A549 treated with dexamethasone at 1 μM for 4 hours (cell line): Measurements from ENCODE around the gene SPDYE2. TPM values are rescaled to one million over a fixed set of nuclear protein-coding genes. Genes with fewer than 3 reads are reported as not detected.

Experiments used
- total RNA-seq: library from RNA; stranded (reverse); fragments of 200-300 nt; extraction: Qiagen RNA extraction; gene quantifications from 5 replicates; pipeline ENCODE4 v1.2.3, GENCODE V29; 2022

SPDYE2 gene
- total RNA-seq, result not detected in 5 replicates

GRCh38 chr7:102550808-102551422 is at the start of gene SPDYE2:
TSS of gene SPDYE2 (plus strand) at chr7:102551226. CDS start at chr7:102553256, 2,030 bp downstream.

GRCh38 chr7:102517550-102518147 is 33.4 kb upstream of the SPDYE2 start, which contains the start of gene RASA4B:
TSS of gene RASA4B (minus strand) at chr7:102517777. CDS start at chr7:102517710, 67 bp downstream.

GRCh38 chr7:102543596-102543995 is 7.4 kb upstream of the SPDYE2 start, which contains the start of gene UPK3BL2:
TSS of gene UPK3BL2 (minus strand) at chr7:102543696. CDS start at chr7:102543636, 60 bp downstream.

GRCh38 chr7:102572261-102573239 is 21.5 kb downstream of the SPDYE2 start, which contains the start of gene POLR2J3:
TSS of gene POLR2J3 (minus strand) at chr7:102572583. CDS start at chr7:102572521, 62 bp downstream.

Other genes starting within 250 kb of the SPDYE2 start
- not detected in 5 replicates for gene SPDYE6, start 194.8 kb upstream of the SPDYE2 start, total RNA-seq
- gene PRKRIP1, start 154.9 kb upstream of the SPDYE2 start, total RNA-seq, result 19.4 to 22.2 TPM (median 20.4 TPM) in 5 replicates
- 17.7 to 35.0 TPM (median 33.6 TPM) in 5 replicates for gene ORAI2, start 117.7 kb upstream of the SPDYE2 start, total RNA-seq
- 9.4 to 12.9 TPM (median 11.0 TPM) in 5 replicates for gene ALKBH4, start 86.4 kb upstream of the SPDYE2 start, total RNA-seq
- 21.6 to 30.9 TPM (median 28.4 TPM) in 5 replicates for gene LRWD1, start 86.2 kb upstream of the SPDYE2 start, total RNA-seq
- gene POLR2J, start 72.3 kb upstream of the SPDYE2 start, total RNA-seq, result 104 to 123 TPM (median 107 TPM) in 5 replicates
- 0.70 to 2.3 TPM (median 2.0 TPM) in 5 replicates for gene RASA4B, start 33.4 kb upstream of the SPDYE2 start, total RNA-seq
- 1.7 to 3.1 TPM (median 2.3 TPM) in 5 replicates for gene UPK3BL2, start 7.5 kb upstream of the SPDYE2 start, total RNA-seq
- gene POLR2J3, start 21.4 kb downstream of the SPDYE2 start, total RNA-seq, result 19.1 to 52.3 TPM (median 49.6 TPM) in 5 replicates
- gene RASA4, start 65.5 kb downstream of the SPDYE2 start, total RNA-seq, result 1.3 to 2.4 TPM (median 1.7 TPM) in 5 replicates
- gene UPK3BL1, start 91.6 kb downstream of the SPDYE2 start, total RNA-seq, result 6.7 to 16.2 TPM (median 13.3 TPM) in 5 replicates
- gene SPDYE2B, start 99.1 kb downstream of the SPDYE2 start, total RNA-seq, result not detected in 5 replicates
- 0.13 to 0.41 TPM (median 0.32 TPM) in 4 of 5 replicates, not detected in the other for gene POLR2J2, start 120.4 kb downstream of the SPDYE2 start, total RNA-seq
- 5.0 to 7.1 TPM (median 6.7 TPM) in 5 replicates for gene FAM185A, start 197.8 kb downstream of the SPDYE2 start, total RNA-seq